HG02678 (cell line): ENCODE measurements around the gene KDM5A.
"Not testable (repeated sequence)": the region's sequence is repeated elsewhere in the genome, so short reads cannot be mapped to it uniquely, and the experiment has no call there.

ENCODE experiments used
- ATAC-seq: cut with Tn5 transposase; IDR thresholded peaks from one replicate; pipeline ENCODE4 v1.9.1; 2021; ENCODE audit warnings: mild to moderate bottlenecking, moderate library complexity; ENCODE audit not compliant: unreplicated experiment

KDM5A gene

GRCh38 chr12:334125-334524 lies 55.0 kb downstream of the KDM5A start:
- no peak for ATAC-seq

- ATAC-seq = no peak
Observed at GRCh38 chr12:332581-333205, 56.4 kb downstream of the KDM5A start.

DNA sequence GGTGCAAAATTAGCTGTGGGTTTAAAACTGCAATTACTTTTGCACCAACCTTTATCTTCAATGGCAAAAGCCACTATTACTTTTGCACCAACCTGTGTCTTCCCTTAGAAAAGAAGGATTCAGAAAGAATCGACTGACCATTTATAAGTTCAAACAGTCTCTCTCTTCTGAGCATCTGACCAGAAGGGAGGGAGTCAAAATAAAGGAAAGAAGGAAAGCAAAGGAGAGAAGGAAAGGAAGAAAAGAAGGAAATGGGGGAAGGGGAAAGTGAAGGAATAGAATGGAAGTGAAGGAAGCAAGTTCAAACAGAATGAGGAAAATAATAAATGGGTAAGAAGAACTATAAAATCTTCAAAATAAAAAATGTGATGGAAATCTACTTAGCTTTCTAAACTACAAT lies 57.8 kb downstream of the KDM5A start:
- no peak for ATAC-seq

DNA sequence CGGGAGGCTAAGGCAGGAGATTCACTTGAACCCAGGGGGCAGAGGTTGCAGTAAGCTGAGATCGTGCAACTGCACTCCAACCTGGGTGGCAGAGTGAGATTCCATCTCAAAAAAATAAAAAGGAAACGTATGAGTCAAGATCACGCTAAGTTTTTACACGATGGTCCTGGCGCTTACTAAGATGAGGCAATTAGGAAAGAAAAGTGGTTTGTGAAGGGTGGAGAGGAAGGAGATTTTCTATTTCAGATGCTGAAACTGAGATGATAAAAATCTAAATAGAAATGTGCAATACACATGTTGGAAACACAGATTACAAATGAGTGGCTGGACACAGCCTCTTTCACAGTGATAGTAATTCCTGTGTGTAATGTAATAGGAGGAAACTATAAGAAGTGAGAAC lies 63.2 kb downstream of the KDM5A start:
- no peak for ATAC-seq

- ATAC-seq = no peak
Observed at GRCh38 chr12:323507-323906, 65.6 kb downstream of the KDM5A start.

DNA sequence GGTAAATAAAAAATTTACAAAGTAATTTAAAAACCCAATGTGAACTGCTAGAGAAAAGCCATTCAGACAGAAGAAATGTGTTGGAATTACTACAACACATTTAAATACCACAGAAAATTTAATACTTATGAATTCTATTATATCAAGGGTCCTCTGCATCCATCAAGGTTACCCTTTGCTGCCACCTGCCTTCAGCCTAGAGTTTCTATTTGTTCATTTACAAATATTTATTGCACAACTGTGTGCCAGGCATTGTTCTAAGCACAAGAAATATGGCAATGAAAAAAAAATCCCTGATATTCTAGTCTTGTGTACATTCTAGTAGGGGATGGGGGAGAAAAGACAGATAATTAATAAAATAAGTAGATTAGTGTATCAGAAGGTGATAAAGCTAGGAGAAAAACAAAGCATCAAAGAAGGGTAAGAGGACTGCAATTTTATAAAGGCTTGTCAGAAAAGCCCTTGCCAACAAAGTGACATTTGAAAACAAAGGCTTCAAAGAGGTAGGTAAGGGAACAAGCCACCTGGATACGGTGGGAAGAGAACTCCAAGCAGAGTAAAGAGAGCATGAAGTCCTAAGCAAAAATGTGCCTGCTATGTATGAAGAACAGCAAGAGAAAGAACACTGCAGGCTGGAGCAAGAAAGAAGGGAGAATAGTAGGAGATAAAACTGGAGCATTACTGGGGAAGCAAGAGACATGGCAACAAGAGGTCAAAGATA lies 67.4 kb downstream of the KDM5A start:
- no peak for ATAC-seq

GRCh38 chr12:318759-319515 lies 70.2 kb downstream of the KDM5A start:
- no peak for ATAC-seq

- no peak for ATAC-seq
Observed at GRCh38 chr12:308511-308910, 80.6 kb downstream of the KDM5A start.

- ATAC-seq = no peak
Observed at GRCh38 chr12:307406-307805, 81.7 kb downstream of the KDM5A start.

- no peak for ATAC-seq
Observed at GRCh38 chr12:304805-305204, 84.3 kb downstream of the KDM5A start.

DNA sequence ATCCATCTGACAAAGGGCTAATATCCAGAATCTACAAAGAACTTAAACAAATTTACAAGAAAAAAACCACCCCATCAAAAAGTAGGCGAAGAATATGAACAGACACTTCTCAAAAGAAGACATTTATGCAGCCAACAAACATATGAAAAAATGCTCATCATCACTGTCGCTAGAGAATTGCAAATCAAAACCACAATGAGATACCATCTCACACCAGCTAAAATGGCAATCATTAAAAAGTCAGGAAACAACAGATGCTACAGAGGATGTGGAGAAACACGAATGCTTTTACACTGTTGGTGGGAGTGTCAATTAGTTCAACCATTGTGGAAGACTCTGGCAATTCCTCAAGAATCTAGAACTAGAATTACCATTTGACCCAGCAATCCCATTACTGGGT lies 86.4 kb downstream of the KDM5A start:
- not testable (repeated sequence) for ATAC-seq

- ATAC-seq = not testable (repeated sequence)
Observed at GRCh38 chr12:300166-300565, 89.0 kb downstream of the KDM5A start.

DNA sequence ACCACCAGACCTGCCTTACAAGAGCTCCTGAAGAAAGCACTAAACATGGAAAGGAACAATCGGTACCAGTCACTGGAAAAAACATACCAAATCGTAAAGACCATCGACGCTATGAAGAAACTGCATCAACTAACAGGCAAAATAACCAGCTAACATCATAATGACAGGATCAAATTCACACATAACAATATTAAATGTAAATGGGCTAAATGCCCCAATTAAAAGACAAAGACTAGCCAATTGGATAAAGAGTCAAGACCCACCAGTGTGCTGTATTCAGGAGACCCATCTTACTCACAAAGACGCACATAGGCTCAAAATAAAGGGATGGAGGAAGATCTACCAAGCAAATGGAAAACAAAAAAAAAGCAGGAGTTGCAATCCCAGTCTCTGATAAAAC lies 89.6 kb downstream of the KDM5A start:
- not testable (repeated sequence) for ATAC-seq

DNA sequence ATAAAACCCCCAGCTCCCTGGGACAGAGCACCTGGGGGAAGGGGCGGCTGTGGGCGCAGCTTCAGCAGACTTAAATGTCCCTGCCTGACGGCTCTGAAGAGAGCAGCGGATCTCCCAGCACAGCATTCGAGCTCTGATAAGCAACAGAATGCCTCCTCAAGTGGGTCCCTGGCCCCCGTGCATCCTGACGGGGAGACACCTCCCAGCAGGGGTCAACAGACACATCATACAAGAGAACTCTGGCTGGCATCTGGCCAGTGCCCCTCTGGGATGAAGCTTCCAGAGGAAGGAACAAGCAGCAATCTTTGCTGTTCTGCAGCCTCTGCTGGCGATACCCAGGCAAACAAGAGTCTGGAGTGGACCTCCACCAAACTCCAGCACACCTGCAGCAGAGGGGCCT lies 91.1 kb downstream of the KDM5A start:
- ATAC-seq = not testable (repeated sequence)

DNA sequence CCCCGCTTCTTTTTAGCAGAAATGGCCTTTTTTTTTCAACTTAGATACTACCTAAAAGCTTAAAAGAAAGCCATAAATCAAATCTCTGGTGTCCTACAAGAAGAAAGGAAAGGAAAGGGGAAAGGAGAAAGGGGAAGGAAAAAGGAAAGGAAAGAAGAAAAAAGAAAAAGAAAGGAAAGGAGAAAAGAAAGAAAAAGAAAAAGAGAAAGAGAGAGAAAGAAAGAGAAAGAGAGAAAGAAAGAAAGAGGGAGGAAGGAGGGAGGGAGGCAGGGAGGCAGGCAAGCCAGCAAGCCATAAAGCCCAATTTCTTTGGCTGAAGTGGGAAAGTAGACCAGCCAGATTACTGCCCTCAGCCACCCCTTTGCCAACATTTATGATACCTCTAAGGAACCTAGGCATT lies 94.0 kb downstream of the KDM5A start:
- no peak for ATAC-seq

- ATAC-seq = no peak
Observed at GRCh38 chr12:293199-293598, 95.9 kb downstream of the KDM5A start.

DNA sequence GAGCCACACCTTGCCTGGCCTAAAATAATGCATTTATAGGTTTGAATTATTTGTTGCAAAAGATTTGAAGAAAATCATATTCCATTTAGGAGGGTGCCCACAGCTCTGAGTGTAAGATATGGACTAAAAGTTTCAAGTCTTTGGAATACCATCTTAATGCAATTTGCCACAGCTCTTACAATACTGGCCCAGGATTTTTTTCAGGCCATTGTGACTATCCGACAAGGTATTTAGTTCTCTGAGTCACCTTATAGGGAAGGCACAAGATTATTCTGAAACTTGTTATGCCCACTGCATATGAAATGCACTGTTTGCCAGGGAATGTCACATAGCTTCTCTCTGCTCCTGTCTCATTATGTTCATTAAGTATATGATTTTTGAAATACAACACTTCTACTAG lies 96.9 kb downstream of the KDM5A start:
- no peak for ATAC-seq

- no peak for ATAC-seq
Observed at GRCh38 chr12:291153-291723, 97.9 kb downstream of the KDM5A start.

DNA sequence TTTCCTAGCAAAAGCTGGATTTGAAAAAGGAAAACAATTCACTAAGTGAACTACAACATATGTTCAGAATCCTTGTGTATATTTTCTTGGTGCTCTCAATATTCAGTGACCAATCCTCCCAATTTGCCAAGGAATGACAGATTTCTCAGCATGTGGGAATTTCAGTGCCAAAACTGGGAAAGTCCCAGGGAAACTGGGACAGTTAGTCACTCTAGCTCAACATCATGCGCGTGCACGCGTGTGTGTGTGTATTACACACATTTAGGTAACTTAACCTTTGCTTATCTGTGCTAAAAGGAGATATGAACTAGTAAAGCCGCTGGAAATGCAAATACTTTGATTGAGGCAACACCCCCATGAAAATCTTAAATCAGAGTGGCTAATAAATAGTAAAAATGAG lies 100.4 kb downstream of the KDM5A start:
- no peak for ATAC-seq

DNA sequence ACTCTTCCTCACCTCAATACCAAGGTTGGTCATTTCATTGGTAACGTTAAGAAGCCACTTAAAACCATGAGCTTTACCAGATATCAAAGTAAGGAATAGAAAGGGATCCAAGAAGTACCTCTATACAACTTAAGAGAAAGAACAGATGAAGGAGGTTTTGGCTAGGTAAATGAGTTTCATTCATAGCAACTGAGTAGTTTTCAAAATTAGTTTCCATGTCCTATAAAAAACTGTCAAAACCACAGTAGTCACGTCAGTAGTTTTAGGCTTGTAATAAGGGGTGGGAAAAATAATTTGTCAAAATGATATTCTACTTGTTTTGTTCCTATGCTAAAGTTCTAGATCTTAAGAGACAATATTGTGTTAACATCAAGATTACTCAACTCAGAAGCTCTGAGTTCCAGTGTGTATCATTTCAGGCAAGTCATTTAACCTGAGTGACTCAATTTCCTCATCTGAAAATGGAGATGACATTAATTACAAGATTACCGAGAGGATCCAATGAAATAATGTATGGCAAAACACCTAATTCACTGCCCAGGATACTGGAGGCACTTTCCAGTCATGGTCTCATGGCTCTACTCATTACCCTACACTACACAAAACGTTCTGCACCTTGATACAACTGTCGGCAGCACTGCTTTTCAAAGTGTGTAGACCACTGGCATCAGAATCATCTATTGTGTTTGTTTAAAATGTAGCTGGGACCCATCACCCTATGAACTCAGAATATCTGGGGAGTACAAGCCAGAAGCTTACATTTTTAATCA lies 102.4 kb downstream of the KDM5A start:
- no peak for ATAC-seq

- no peak for ATAC-seq
Observed at GRCh38 chr12:278046-278445, 111.1 kb downstream of the KDM5A start.
